ENCODE data around the gene ARHGAP10.

ARHGAP10 gene

DNA sequence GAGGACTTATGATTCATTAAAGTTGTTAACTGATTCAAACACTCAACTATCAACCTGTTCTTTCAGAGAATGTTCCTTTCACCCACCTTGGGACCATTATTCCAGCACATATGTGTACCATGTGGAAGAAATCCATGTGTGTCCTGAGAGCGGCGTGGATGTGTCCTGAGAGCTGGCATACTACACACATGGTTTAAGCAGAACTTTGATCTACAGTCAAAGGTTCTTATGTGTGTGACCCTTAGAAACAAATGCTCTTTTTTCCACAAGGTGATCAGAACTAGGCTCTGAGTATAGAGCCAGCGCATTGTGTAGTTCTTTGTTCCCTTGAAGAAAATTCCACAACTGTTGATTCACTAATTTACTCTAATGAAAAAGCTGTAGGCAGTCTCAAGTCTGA is 378.3 kb downstream of the ARHGAP10 start:
- H3K27ac ChIP-seq: no peak overlapping the region
- no peak for DNase-seq (ENCODE audit: low spot score)
- TF ChIP-seq, protein P1, sequence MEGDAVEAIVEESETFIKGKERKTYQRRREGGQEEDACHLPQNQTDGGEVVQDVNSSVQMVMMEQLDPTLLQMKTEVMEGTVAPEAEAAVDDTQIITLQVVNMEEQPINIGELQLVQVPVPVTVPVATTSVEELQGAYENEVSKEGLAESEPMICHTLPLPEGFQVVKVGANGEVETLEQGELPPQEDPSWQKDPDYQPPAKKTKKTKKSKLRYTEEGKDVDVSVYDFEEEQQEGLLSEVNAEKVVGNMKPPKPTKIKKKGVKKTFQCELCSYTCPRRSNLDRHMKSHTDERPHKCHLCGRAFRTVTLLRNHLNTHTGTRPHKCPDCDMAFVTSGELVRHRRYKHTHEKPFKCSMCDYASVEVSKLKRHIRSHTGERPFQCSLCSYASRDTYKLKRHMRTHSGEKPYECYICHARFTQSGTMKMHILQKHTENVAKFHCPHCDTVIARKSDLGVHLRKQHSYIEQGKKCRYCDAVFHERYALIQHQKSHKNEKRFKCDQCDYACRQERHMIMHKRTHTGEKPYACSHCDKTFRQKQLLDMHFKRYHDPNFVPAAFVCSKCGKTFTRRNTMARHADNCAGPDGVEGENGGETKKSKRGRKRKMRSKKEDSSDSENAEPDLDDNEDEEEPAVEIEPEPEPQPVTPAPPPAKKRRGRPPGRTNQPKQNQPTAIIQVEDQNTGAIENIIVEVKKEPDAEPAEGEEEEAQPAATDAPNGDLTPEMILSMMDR (conservative IDR thresholded peaks at IDR 0.05; ENCODE audit: low read depth): no peak
- POLR2A ChIA-PET (ENCODE audit: low non-redundant PET): no interaction called here
- CTCF ChIA-PET: no interaction called here

DNA sequence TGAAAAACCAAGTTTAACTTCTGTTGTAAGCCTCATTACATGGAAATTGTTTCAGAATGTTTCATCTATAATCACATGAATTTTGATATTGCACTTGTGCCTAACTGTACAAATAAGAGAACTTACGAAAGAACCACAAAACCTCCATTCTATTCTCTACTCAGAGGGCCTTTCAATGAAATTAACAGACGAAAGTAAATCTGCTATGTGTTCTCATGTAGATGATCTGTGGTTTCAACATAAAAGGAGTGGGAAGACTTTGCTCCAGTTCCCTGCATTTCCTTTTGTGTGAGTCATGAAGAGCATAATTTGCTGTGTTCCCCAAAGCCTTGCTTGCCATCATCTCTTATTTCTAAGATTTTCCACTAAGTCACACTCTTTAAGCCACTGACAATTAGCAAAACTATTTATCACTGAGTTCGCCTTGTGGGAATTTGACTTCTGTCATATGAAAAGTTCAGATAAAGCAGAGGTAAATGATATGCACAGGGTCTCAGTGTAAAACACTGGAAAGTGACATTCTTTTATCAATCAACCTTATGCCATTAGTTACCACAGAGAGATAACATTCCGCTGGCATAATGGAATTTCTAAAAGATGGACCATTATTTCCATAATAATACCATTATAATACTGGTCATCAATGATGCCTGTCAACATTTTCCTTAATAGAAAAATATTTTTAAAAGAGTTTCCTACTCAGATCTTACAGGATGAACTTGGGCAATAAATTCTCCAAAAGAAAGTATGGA is 380.5 kb downstream of the ARHGAP10 start:
- POLR2A ChIA-PET (ENCODE audit: low non-redundant PET): no interaction called here
- CTCF ChIA-PET: interaction anchor here (0.6 kb wide), 1 partner anchor 52 kb away, joined by 5 read pairs; no protein-coding TSS in a partner anchor

DNA sequence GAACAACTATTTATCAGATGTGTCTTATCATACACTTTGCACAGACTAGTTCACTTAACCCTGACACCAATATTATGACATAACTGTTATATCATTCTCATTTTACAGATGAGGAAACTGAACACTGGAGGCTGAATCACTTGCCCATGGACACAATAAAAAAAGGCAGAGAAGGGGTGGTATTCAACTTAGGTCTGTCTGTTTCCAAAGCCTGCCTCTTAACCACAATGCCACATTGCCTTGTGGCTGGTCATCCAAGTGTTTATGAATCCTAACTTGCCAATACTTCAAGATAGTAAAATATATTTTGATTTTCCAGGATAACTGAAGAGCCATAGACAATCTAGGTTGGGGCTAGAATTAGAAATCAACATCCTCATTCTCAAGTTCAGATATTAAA is 382.5 kb downstream of the ARHGAP10 start:
- ChIA-PET POLR2A (ENCODE audit: low non-redundant PET) (no interaction called here), CTCF (no interaction called here)
- TF ChIP-seq, protein P1 (conservative IDR thresholded peaks at IDR 0.05; ENCODE audit: low read depth): no peak
- DNase-seq (ENCODE audit: low spot score): no peak
- H3K27ac ChIP-seq: no peak overlapping the region

More for the DNA sequence above, 380.5 kb downstream of the ARHGAP10 start:
- TF ChIP-seq, protein P1 (conservative IDR thresholded peaks at IDR 0.05; ENCODE audit: low read depth): no peak
- no peak for DNase-seq (ENCODE audit: low spot score)
- no peak overlapping the region for H3K27ac ChIP-seq

DNA sequence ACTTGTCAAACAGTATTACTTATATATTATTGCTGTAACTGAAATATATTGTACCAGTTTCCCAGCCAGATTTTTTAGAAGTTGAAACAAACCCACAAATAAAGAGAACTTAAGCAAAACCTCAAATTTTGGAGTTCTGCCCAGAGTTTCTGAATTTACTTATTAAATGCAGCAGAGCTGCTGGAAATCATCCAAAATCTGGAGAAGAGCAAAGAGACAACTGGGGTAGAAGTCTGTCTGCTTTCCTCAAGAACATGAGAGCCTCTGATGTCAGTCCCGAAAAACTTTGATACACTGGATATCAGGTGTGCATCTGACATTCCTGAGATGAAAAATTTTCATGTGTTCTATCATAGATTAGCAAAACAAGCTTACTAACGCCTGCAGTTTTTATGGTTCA is 384.4 kb downstream of the ARHGAP10 start:
- TF ChIP-seq, protein P1 (conservative IDR thresholded peaks at IDR 0.05; ENCODE audit: low read depth): no peak
- no peak for DNase-seq (ENCODE audit: low spot score)
- POLR2A ChIA-PET (ENCODE audit: low non-redundant PET): no interaction called here
- H3K27ac ChIP-seq: no peak overlapping the region
- CTCF ChIA-PET: interaction anchor here (0.6 kb wide), 2 partner anchors 13 to 243 kb away, joined by 4 to 5 read pairs; no protein-coding TSS in a partner anchor

DNA sequence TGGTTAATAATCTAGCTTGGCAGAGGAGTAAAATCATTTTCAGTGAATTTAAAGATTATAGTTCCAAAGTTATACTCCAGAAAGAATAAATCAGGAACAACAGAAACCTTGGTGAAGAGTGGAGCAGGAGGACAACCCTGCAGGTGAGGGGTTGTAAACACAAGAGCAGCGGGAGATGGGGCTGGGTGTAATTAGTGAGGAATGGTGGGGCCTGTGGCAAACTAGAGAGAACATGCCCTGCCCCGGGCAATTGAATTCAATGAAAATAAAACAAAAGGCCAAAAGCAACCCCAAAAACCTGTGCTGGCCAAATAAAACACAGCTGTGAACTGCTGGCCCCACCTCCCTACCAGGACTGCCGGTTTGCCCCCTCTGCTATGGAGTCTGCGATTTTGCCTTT is 385.1 kb downstream of the ARHGAP10 start:
- POLR2A ChIA-PET (ENCODE audit: low non-redundant PET): no interaction called here
- TF ChIP-seq, protein P1 (conservative IDR thresholded peaks at IDR 0.05; ENCODE audit: low read depth): no peak
- CTCF ChIA-PET: no interaction called here
- no peak overlapping the region for H3K27ac ChIP-seq
- DNase-seq (ENCODE audit: low spot score): peak; percentile 36

DNA sequence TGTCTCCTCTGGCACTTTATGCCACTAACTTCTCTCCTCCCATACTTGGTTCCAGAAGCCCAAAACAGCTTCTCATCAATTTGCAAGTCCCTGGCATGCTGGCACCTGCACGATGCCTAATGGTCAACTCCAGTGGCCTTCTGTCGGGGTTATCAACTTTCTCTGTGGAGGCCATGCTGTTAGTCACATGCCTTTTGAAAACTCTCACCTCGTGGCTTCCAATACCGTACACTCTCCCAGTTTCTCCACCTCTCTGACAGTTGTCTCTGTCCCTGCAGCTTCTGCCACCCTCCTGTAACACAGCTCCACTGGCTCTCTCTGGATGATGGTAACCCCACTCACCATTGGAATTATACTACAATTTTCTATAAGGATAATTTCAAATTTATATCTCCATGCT is 386.3 kb downstream of the ARHGAP10 start:
- TF ChIP-seq, protein P1 (conservative IDR thresholded peaks at IDR 0.05; ENCODE audit: low read depth): no peak
- CTCF ChIA-PET: no interaction called here
- POLR2A ChIA-PET (ENCODE audit: low non-redundant PET): no interaction called here
- no peak overlapping the region for H3K27ac ChIP-seq
- DNase-seq (ENCODE audit: low spot score): no peak
